Measurements from ENCODE around the gene OTOA. TPM values are rescaled to one million over a fixed set of nuclear protein-coding genes. Genes with fewer than 3 reads are reported as not detected.

The OTOA gene
- 0.11 and 0.15 TPM in 2 replicates for total RNA-seq (2016; rRNA removed; fragmentation: Illumina TruSeq; extraction: Trizol)
- 0.09 and 0.10 TPM in 2 replicates for total RNA-seq (2016; cell fraction: cytosol; rRNA removed; fragmentation: Illumina TruSeq; extraction: Trizol; ENCODE audit: low read depth)
- total RNA-seq (2016; cell fraction: insoluble cytoplasmic fraction; rRNA removed; fragmentation: Illumina TruSeq; extraction: Trizol) = 0.06 and 0.11 TPM in 2 replicates
- 0.10 TPM in 1 of 2 replicates, not detected in the other for total RNA-seq (2016; cell fraction: membrane; rRNA removed; fragmentation: Illumina TruSeq; extraction: Trizol)
- total RNA-seq (2016; cell fraction: nucleus; rRNA removed; fragmentation: Illumina TruSeq; extraction: Trizol) = 0.40 and 0.50 TPM in 2 replicates
- polyA plus RNA-seq (2011; rRNA removed) = 0.01 and 0.05 TPM in 2 replicates
- polyA plus RNA-seq (2011; cell fraction: cytosol; rRNA removed) = 0.04 and 0.09 TPM in 2 replicates
- 0.06 and 0.10 TPM in 2 replicates for polyA plus RNA-seq (2011; cell fraction: nucleus; rRNA removed)
- polyA plus RNA-seq (2012) = 0.04 TPM in 1 of 2 replicates, not detected in the other
- 0.05 TPM in 1 of 2 replicates, not detected in the other for polyA plus RNA-seq (2016; cell fraction: cytosol; fragmentation: Illumina TruSeq; extraction: Trizol; ENCODE audit: low read depth)
- 0.08 TPM in 1 of 2 replicates, not detected in the other for polyA plus RNA-seq (2016; cell fraction: insoluble cytoplasmic fraction; fragmentation: Illumina TruSeq; extraction: Trizol; ENCODE audit: low read depth)
- polyA plus RNA-seq (2016; cell fraction: membrane; fragmentation: Illumina TruSeq; extraction: Trizol; ENCODE audit: low read depth) = 0.06 TPM in 1 of 2 replicates, not detected in the other
- polyA plus RNA-seq (2016; cell fraction: nucleus; fragmentation: Illumina TruSeq; extraction: Trizol; ENCODE audit: insufficient read depth, low read depth) = 0.20 and 0.56 TPM in 2 replicates
- polyA minus RNA-seq (2011; rRNA and poly(A)+ RNA removed; ENCODE audit: low replicate concordance) = 0.05 TPM in 1 of 2 replicates, not detected in the other
- polyA minus RNA-seq (2011; cell fraction: cytosol; rRNA and poly(A)+ RNA removed) = not detected in 2 replicates
- 0.25 and 0.26 TPM in 2 replicates for polyA minus RNA-seq (2011; cell fraction: nucleus; rRNA and poly(A)+ RNA removed)
- Bru-seq, nascent RNA = percentile 20 among the genes with signal in this experiment
- percentile 16 among the genes with signal in this experiment for BruChase-seq, experiment 1, labeled RNA remaining after a 6-hour chase
- percentile 24 among the genes with signal in this experiment for BruChase-seq, experiment 2, labeled RNA remaining after a 2-hour chase
- long read RNA-seq, experiment 1, partial matches to known transcripts = 0 of 2 reads
- long read RNA-seq, experiment 1, other reads (novel, unspliced or antisense) = 2 of 2 reads
- long read RNA-seq, experiment 2 = 0 reads

DNA sequence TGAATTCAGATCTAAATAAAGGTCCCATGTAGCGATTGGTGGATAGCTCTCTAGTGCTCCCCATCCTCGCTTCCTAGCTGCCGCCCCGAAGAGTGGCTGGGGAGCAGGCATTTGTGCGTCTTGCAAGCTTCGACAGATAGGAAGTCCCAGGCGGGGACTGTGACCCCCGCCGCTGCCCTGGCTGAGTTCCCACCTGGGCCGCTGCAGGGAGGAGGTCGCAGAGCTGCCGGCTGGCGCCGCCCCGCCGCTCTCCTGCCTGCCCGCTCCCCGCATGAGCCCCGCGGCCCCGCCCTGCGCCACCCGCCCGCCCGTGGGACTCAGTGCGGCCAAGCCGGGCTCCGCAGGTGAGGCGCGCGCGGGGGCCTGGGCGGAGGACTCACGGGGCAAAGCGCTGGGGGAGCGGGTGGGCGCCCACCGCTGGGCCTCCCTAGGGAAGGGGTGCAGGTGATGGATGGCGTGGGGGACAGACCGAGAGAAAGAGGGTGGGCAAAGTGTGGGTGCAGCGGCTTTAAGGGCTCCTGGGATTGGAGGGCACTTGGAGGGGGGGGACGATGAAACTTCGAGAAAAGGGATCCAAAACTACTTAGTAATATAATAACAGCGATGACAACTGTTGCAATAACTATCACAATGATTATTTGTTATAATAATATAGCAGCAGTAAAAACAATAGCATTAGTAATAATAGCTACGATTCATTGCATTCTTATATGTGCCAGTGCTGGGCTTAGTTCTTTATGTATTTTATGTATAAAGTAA, at the start of gene OTOA:
TSS of gene OTOA (plus strand) at position 80 of the 759 bp plus-strand sequence. CDS start 14,547 bp downstream, outside the sequence.
- no peaks in the 10 kb centered on the region for H4K20me1 ChIP-seq (ENCODE audit: insufficient read depth, low read length)
- WGBS (ENCODE audit: low lambda C conversion rate) = 38% methylated on average over 39 of the region's 45 CpGs
- H3K9me3 ChIP-seq (ENCODE audit: low read length) = no peaks in the 10 kb centered on the region
- no peaks in the 10 kb centered on the region; a peak in 1 of 5 replicates for H3K27me3 ChIP-seq (ENCODE audit: control insufficient read depth in 1 of 2, insufficient read depth in 2 of 2, low read length in 2 of 2)
- BruUV-seq (replicated peaks) = no TSS peak
- CTCF ChIA-PET (ENCODE audit: low intra/inter-chr PET ratio, low total read pairs) = no interaction called here
- no peak within 1 kb of the TSS for H3K27ac ChIP-seq (ENCODE audit: extremely low read length, insufficient read depth, low read length)
- DNase-seq (ENCODE audit: low spot score) (no peak), FAIRE-seq (no peak), ATAC-seq (peak; percentile 68)
- peak within 1 kb of the TSS; percentile 60 for H3K4me2 ChIP-seq (ENCODE audit: low read depth, low read length)
- H3K4me1 ChIP-seq (ENCODE audit: insufficient read depth, low read length) = peaks cover 28% of the 10 kb centered on the region
- no peaks in the 10 kb centered on the region for H3K79me2 ChIP-seq (ENCODE audit: insufficient read depth, low read length)
- H2AFZ ChIP-seq (ENCODE audit: low read length) = no peak within 1 kb of the TSS
- in situ Hi-C loops (cut with HindIII; ENCODE audit: extremely low pct_ligation_motif_present, low pct_unique_long_range_greater_than_20kb) (no loop called here), intact Hi-C loops (cut with micrococcal nuclease; ENCODE audit: unreplicated experiment) (no loop called here)
- H3K4me3 ChIP-seq (replicated peaks in 1 of 3; ENCODE audit: insufficient read depth in 1 of 3, low read depth in 2 of 3, low read length in 3 of 3) = peak within 1 kb of the TSS in 2 of 3 experiments; percentile 16 to 53; a peak in 2 of 6 replicates
- POLR2A ChIA-PET = no interaction called here
- H3K36me3 ChIP-seq (replicated peaks in 1 of 2; ENCODE audit: control insufficient read depth in 1 of 2, insufficient read depth in 2 of 2, low read length in 2 of 2) = no peaks in the 10 kb centered on the region
- H3K9ac ChIP-seq (ENCODE audit: insufficient read depth, low read depth, low read length) = no peak within 1 kb of the TSS
- TF ChIP-seq AGO2 (optimal IDR thresholded peaks at IDR 0.05; ENCODE audit: low read depth, low read length) (peak; percentile 45), MYC (CRISPR knock-in tag; IDR thresholded peaks at IDR 0.05; ENCODE audit: borderline replicate concordance) (0 out of 2 replicates have a peak, but pooled peaks have one; percentile 19), ZSCAN30 (CRISPR knock-in tag; IDR thresholded peaks at IDR 0.05) (no peak), ZFY (CRISPR knock-in tag; IDR thresholded peaks at IDR 0.05) (0 out of 2 replicates have a peak, but pooled peaks have one; percentile 14), ZNF687 (CRISPR knock-in tag; IDR thresholded peaks at IDR 0.05) (peak; percentile 16; the same call in 1 of the 2 replicates), TFDP1 (CRISPR knock-in tag; IDR thresholded peaks at IDR 0.05; ENCODE audit: borderline replicate concordance) (peak; percentile 32; the same call in 1 of the 2 replicates), ZSCAN25 (CRISPR knock-in tag; IDR thresholded peaks at IDR 0.05) (peak; percentile 95)
- TF ChIP-seq, protein P1, sequence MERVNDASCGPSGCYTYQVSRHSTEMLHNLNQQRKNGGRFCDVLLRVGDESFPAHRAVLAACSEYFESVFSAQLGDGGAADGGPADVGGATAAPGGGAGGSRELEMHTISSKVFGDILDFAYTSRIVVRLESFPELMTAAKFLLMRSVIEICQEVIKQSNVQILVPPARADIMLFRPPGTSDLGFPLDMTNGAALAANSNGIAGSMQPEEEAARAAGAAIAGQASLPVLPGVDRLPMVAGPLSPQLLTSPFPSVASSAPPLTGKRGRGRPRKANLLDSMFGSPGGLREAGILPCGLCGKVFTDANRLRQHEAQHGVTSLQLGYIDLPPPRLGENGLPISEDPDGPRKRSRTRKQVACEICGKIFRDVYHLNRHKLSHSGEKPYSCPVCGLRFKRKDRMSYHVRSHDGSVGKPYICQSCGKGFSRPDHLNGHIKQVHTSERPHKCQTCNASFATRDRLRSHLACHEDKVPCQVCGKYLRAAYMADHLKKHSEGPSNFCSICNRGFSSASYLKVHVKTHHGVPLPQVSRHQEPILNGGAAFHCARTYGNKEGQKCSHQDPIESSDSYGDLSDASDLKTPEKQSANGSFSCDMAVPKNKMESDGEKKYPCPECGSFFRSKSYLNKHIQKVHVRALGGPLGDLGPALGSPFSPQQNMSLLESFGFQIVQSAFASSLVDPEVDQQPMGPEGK (CRISPR knock-in tag; IDR thresholded peaks at IDR 0.05) = peak; percentile 42
